GM23248 (cell line): ENCODE results near the gene JMJD1C.

Experiments
- EZH2 ChIP-seq: fragments of 200-600 bp; sonication (generic); IDR thresholded peaks from 2 replicates; pipeline ENCODE4 v1.6.1; 2018; ENCODE audit warnings: antibody characterized with exemption, mild to moderate bottlenecking; ENCODE audit not compliant: insufficient read depth, poor library complexity, severe bottlenecking
- EZH2phosphoT487 ChIP-seq: fragments of 200-600 bp; sonication (generic); IDR thresholded peaks from 2 replicates; pipeline ENCODE4 v1.6.1; 2018; ENCODE audit warnings: antibody characterized with exemption, moderate library complexity, mild to moderate bottlenecking, low read depth; ENCODE audit not compliant: insufficient read depth

GRCh38 chr10:63393050-63393449 is 72.7 kb downstream of the JMJD1C start:
- TF ChIP-seq EZH2phosphoT487 (no peak), EZH2 (no peak)
